BE2C (cell line): ENCODE data around the gene TUBB4A.
A peak's percentile ranks its signal among the peaks of the same experiment; 100 is the strongest.

Experiments used
- DNase-seq: peaks from one replicate; pipeline ENCODE4 v3.0.0-alpha.2; 2020
- H3K27me3 ChIP-seq: fragments of 250-450 bp; sonication (Bioruptor Pico); 2 replicates; pipeline ENCODE4 v1.5.1; 2020; ENCODE audit warnings: mild to moderate bottlenecking
- H3K36me3 ChIP-seq: fragments of 250-450 bp; sonication (Bioruptor Pico); 2 replicates; pipeline ENCODE4 v1.5.1; 2020; ENCODE audit warnings: mild to moderate bottlenecking
- H3K4me1 ChIP-seq: fragments of 250-450 bp; sonication (Bioruptor Pico); 2 replicates; pipeline ENCODE4 v1.5.1; 2020
- H3K4me3 ChIP-seq: 2 replicates; pipeline ENCODE4 v1.5.1; 2011; ENCODE audit warnings: low read depth, low read length
- H3K9me3 ChIP-seq: fragments of 250-450 bp; sonication (Bioruptor Pico); 2 replicates; pipeline ENCODE4 v1.5.1; 2020
- TF ChIP-seq, protein P1 (sequence below): IDR thresholded peaks from 2 replicates; pipeline ENCODE4 v1.5.1; 2012; ENCODE audit warnings: mild to moderate bottlenecking, low read depth, low read length

TUBB4A gene

GRCh38 chr19:6519289-6519688 lies 17.2 kb upstream of the TUBB4A start:
- Histone ChIP-seq H3K4me1 (no peaks in the 10 kb centered on the region), H3K36me3 (no peaks in the 10 kb centered on the region), H3K9me3 (no peaks in the 10 kb centered on the region), H3K27me3 (no peaks in the 10 kb centered on the region), H3K4me3 (no peak overlapping the region)
- no peak for DNase-seq
- TF ChIP-seq, protein P1, sequence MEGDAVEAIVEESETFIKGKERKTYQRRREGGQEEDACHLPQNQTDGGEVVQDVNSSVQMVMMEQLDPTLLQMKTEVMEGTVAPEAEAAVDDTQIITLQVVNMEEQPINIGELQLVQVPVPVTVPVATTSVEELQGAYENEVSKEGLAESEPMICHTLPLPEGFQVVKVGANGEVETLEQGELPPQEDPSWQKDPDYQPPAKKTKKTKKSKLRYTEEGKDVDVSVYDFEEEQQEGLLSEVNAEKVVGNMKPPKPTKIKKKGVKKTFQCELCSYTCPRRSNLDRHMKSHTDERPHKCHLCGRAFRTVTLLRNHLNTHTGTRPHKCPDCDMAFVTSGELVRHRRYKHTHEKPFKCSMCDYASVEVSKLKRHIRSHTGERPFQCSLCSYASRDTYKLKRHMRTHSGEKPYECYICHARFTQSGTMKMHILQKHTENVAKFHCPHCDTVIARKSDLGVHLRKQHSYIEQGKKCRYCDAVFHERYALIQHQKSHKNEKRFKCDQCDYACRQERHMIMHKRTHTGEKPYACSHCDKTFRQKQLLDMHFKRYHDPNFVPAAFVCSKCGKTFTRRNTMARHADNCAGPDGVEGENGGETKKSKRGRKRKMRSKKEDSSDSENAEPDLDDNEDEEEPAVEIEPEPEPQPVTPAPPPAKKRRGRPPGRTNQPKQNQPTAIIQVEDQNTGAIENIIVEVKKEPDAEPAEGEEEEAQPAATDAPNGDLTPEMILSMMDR: no peak

DNA sequence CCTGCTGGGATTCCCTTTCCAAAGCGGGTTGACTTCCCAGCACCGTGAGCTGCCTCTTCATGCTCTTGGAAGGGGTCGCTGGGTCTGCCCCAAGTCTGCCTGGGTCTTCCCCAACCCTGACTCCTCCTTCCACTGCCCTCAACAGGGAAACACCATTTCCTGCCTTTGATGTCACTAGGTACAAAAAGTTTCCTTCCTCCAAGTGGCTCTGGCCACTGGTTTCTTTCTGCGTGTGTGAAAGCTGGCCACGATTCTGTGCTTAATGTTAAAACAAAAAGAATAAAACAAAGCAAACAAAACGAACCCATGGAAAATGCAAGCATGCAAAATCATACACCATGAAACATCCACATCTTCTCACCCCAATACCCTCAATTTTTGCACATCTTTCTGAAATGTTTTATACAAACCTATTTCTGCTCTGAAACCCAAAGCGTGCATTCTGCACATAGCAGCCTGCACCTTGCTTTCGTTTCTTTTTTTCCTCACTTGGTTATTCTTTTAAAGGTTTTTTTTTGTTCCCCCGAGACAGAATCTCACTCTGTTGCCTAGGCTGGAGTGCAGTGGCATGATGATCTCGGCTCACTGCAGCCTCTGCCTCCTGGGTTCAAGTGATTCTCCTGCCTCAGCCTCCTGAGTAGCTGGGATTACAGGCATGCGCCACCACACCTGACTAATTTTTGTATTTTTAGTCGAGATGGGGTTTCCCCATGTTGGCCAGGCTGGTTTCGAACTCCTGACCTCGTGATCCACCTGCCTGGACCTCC lies 16.2 kb upstream of the TUBB4A start:
- no peaks in the 10 kb centered on the region for H3K9me3 ChIP-seq
- TF ChIP-seq, protein P1: no peak
- H3K36me3 ChIP-seq: no peaks in the 10 kb centered on the region
- H3K4me3 ChIP-seq: no peak overlapping the region
- H3K4me1 ChIP-seq: no peaks in the 10 kb centered on the region
- no peak for DNase-seq
- no peaks in the 10 kb centered on the region for H3K27me3 ChIP-seq

- TF ChIP-seq, protein P1: peak; percentile 89
- Histone ChIP-seq H3K9me3 (no peaks in the 10 kb centered on the region), H3K27me3 (no peaks in the 10 kb centered on the region), H3K4me3 (peak overlapping the region; percentile 63), H3K36me3 (no peaks in the 10 kb centered on the region), H3K4me1 (no peaks in the 10 kb centered on the region)
- peak; percentile 93 for DNase-seq
These were observed 14.7 kb upstream of the TUBB4A start for GRCh38 chr19:6516659-6517291.

- Histone ChIP-seq H3K4me3 (peak overlapping the region; percentile 63), H3K27me3 (no peaks in the 10 kb centered on the region), H3K36me3 (no peaks in the 10 kb centered on the region), H3K4me1 (no peaks in the 10 kb centered on the region), H3K9me3 (no peaks in the 10 kb centered on the region)
- peak; percentile 94 for DNase-seq
- TF ChIP-seq, protein P1: no peak
These were observed 14.0 kb upstream of the TUBB4A start for GRCh38 chr19:6516018-6516658.

- H3K4me1 ChIP-seq: no peaks in the 10 kb centered on the region
These were observed 12.9 kb upstream of the TUBB4A start for GRCh38 chr19:6514926-6515544.

More at GRCh38 chr19:6514926-6515544, 12.9 kb upstream of the TUBB4A start:
- Histone ChIP-seq H3K36me3 (no peaks in the 10 kb centered on the region), H3K9me3 (no peaks in the 10 kb centered on the region), H3K27me3 (no peaks in the 10 kb centered on the region), H3K4me3 (no peak overlapping the region)
- TF ChIP-seq, protein P1: no peak
- DNase-seq: no peak
